Measurements from ENCODE around the gene PPP4R3B. TPM values are rescaled to one million over a fixed set of nuclear protein-coding genes. Genes with fewer than 3 reads are reported as not detected.

Gene PPP4R3B
- total and polyA plus RNA-seq, 2 of the 8 experiments (the other 6 are each of a cell fraction or from before 2014, with no cell fraction given) = 8.5 to 39.1 TPM

- 1% methylated on average over 10 of the region's 10 CpGs; no CpG with 5 or more reads in 1 of the 2 experiments for WGBS, 2 experiments (ENCODE audit: extremely low coverage in 1 of 2, insufficient coverage in 1 of 2, insufficient read length in 1 of 2, insufficient replicate concordance in 2 of 2, low coverage in 1 of 2, low lambda C conversion rate in 2 of 2, missing lambda C conversion rate in 1 of 2)
- Histone ChIP-seq H4K91ac (replicated peaks; ENCODE audit: insufficient read length, low read length) (no peak overlapping the region), H3K14ac (ENCODE audit: insufficient read length) (no peak overlapping the region), H3K27me3 (replicated peaks in 1 of 4; ENCODE audit: control insufficient read depth in 3 of 4, extremely low read depth in 1 of 4, insufficient read depth in 3 of 4, low read length in 3 of 4) (no peaks in the 10 kb centered on the region), H2BK120ac (replicated peaks; ENCODE audit: low read depth, low read length) (no peak overlapping the region), H4K5ac (ENCODE audit: insufficient read length, low read depth, low read length) (no peak overlapping the region), H3K4ac (replicated peaks; ENCODE audit: insufficient read length, low read depth, low read length) (no peak overlapping the region), H3K23me2 (ENCODE audit: low read depth, low read length) (0 out of 2 replicates have a peak, but pooled peaks cover 5% of the 10 kb centered on the region), H3K18ac (ENCODE audit: extremely low read depth, low read length) (no peak overlapping the region), H3K79me1 (ENCODE audit: low read depth, low read length) (peaks cover 8% of the 10 kb centered on the region; the same call in 1 of the 2 replicates), H2BK20ac (ENCODE audit: low read length) (no peak overlapping the region), H3K56ac (replicated peaks; ENCODE audit: insufficient read length, low read depth, low read length) (no peak overlapping the region), H3K27ac (ENCODE audit: low read depth, low read length) (peak overlapping the region; percentile 82), H4K8ac (ENCODE audit: extremely low read depth, insufficient read depth, low read length) (no peak overlapping the region), H2BK12ac (ENCODE audit: low read depth, low read length) (no peak overlapping the region; the same call in 1 of the 2 replicates), H2AFZ (ENCODE audit: low read length) (peak overlapping the region; percentile 91), H3K79me2 (ENCODE audit: control insufficient read depth in 1 of 2, insufficient read depth in 2 of 2, low read length in 2 of 2) (peaks cover 11 to 78% of the 10 kb centered on the region in 2 experiments), H3K4me2 (ENCODE audit: insufficient read depth in 1 of 2, low read depth in 2 of 2, low read length in 2 of 2) (peak overlapping the region; percentile 60 to 77), H3K23ac (ENCODE audit: insufficient read length) (no peak overlapping the region), H2BK15ac (ENCODE audit: low read length) (no peak overlapping the region), H3K4me1 (replicated peaks in 1 of 4; ENCODE audit: control insufficient read depth in 3 of 4, insufficient read depth in 4 of 4, low read length in 3 of 4) (peaks cover 0 to 3% (median 0%) of the 10 kb centered on the region in 4 experiments; a peak in 1 of 7 replicates), H3K4me3 (ENCODE audit: extremely low read depth in 1 of 4, insufficient read depth in 2 of 4, low read depth in 3 of 4, low read length in 4 of 4) (peak overlapping the region; percentile 58 to 100 (median 98)), H2AK5ac (ENCODE audit: low read depth, low read length) (no peak overlapping the region; the same call in 1 of the 2 replicates), H4K20me1 (replicated peaks in 1 of 2; ENCODE audit: control insufficient read depth in 1 of 2, insufficient read depth in 2 of 2, low read length in 2 of 2) (peaks cover 0 to 9% of the 10 kb centered on the region in 2 experiments), H2BK5ac (ENCODE audit: low read depth, low read length) (peak overlapping the region; percentile 38; the same call in 1 of the 2 replicates), H3K9ac (replicated peaks in 1 of 4; ENCODE audit: extremely low read depth in 1 of 4, low read depth in 3 of 4, low read length in 3 of 4) (peak overlapping the region; percentile 98 to 99 (median 98)), H3K9me3 (ENCODE audit: insufficient read depth in 2 of 2, low read depth in 1 of 2, low read length in 1 of 2) (no peaks in the 10 kb centered on the region), H3K36me3 (ENCODE audit: control insufficient read depth in 2 of 4, insufficient read depth in 4 of 4, low read length in 3 of 4) (peaks cover 2 to 14% (median 3%) of the 10 kb centered on the region in 4 experiments; a peak in 4 of 8 replicates)
- ChIA-PET CTCF (ENCODE audit: partially characterized antibody) (interaction anchor here (0.5 to 3.2 kb wide), 5 partner anchors 8 to 491 kb away, joined by 3 to 8 read pairs (median 4); no protein-coding TSS in a partner anchor), POLR2A (ENCODE audit: partially characterized antibody) (interaction anchor here (0.6 to 2.4 kb wide), 10 partner anchors 8 to 412 kb away, joined by 3 to 9 read pairs (median 4); no protein-coding TSS in a partner anchor)
- FAIRE-seq = no peak
- no peak for DNase-seq (ENCODE audit: low read depth in 1 of 2, low spot score in 2 of 2)
- TF ChIP-seq ASH2L (IDR thresholded peaks at IDR 0.05; ENCODE audit: low read length) = peak; percentile 1
- TF ChIP-seq JUN (IDR thresholded peaks at IDR 0.05; ENCODE audit: low read depth, low read length) = no peak
- TF ChIP-seq CREB1 (IDR thresholded peaks at IDR 0.05) = no peak
- TF ChIP-seq CTCF (IDR thresholded peaks at IDR 0.05; ENCODE audit: control extremely low read depth in 1 of 3, insufficient read depth in 1 of 3, low read depth in 1 of 3, low read length in 3 of 3) = no peak
- TF ChIP-seq KDM5A (IDR thresholded peaks at IDR 0.05; ENCODE audit: low read length) = peak; percentile 25; the same call in 1 of the 2 replicates
- no peak for TF ChIP-seq HDAC6 (IDR thresholded peaks at IDR 0.05; ENCODE audit: low read depth, low read length)
- no peak for TF ChIP-seq SIN3A (conservative IDR thresholded peaks at IDR 0.05 in 1 of 2, IDR thresholded peaks at IDR 0.05 in 1 of 2; ENCODE audit: low read depth in 1 of 2, low read length in 2 of 2)
- TF ChIP-seq SAP30 (IDR thresholded peaks at IDR 0.05; ENCODE audit: insufficient read depth, insufficient replicate concordance, low read length) = peak; percentile 29
- TF ChIP-seq SP2 (IDR thresholded peaks at IDR 0.05; ENCODE audit: low read length) = no peak
- TF ChIP-seq JUND (IDR thresholded peaks at IDR 0.05; ENCODE audit: low read length) = no peak
- TF ChIP-seq FOSL1 (IDR thresholded peaks at IDR 0.05; ENCODE audit: insufficient read depth, low read depth, low read length) = no peak
Measured at GRCh38 chr2:55618025-55618274, 528 bp upstream of the PPP4R3B start.
